22Rv1 (cell line): Measurements from ENCODE around the gene DNAJC12.

Experiments used
- ZFX ChIP-seq: fragments of 450-650 bp; IDR thresholded peaks from 2 replicates; pipeline ENCODE4 v1.6.1; 2017; ENCODE audit warnings: antibody characterized with exemption, borderline replicate concordance
- TF ChIP-seq, protein P1 (sequence below): fragments of 450-650 bp; IDR thresholded peaks from 2 replicates; pipeline ENCODE4 v1.5.1; 2017; ENCODE audit warnings: mild to moderate bottlenecking

DNA sequence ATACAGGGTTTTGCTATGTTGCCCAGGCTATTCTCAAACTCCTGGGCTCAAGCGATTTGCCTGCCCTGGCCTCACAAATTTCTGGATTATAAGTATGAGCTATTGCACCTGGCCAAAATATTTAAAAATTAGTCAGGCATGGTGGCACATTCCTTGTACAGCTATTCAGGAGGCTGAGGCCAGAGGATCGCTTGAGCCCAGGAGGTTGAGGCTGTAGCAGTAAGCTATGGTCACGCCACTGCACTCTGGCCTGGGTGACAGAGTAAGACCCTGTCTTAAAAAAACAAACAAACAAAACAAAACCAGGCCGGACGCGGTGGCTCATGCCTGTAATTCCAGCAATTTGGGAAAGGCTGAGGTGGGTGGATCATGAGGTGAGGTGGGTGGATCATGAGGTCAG is 32.0 kb upstream of the DNAJC12 start:
- TF ChIP-seq, protein P1, sequence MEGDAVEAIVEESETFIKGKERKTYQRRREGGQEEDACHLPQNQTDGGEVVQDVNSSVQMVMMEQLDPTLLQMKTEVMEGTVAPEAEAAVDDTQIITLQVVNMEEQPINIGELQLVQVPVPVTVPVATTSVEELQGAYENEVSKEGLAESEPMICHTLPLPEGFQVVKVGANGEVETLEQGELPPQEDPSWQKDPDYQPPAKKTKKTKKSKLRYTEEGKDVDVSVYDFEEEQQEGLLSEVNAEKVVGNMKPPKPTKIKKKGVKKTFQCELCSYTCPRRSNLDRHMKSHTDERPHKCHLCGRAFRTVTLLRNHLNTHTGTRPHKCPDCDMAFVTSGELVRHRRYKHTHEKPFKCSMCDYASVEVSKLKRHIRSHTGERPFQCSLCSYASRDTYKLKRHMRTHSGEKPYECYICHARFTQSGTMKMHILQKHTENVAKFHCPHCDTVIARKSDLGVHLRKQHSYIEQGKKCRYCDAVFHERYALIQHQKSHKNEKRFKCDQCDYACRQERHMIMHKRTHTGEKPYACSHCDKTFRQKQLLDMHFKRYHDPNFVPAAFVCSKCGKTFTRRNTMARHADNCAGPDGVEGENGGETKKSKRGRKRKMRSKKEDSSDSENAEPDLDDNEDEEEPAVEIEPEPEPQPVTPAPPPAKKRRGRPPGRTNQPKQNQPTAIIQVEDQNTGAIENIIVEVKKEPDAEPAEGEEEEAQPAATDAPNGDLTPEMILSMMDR: no peak
- no peak for TF ChIP-seq ZFX
